Neural cell (in vitro differentiated cells): Measurements from ENCODE around the gene KIAA0753. TPM values are rescaled to one million over a fixed set of nuclear protein-coding genes. Genes with fewer than 3 reads are reported as not detected.

Experiments used
- H2AFZ ChIP-seq: fragments of 200-600, 300-800 bp; sonication (generic), shearing (Covaris generic); 2 replicates; pipeline ENCODE4 v1.6.0; 2014; ENCODE audit warnings: low read depth, mild to moderate bottlenecking, antibody characterized with exemption, low read length, moderate library complexity
- H3F3A ChIP-seq: fragments of 200-600 bp; shearing (Covaris generic); 2 replicates; pipeline ENCODE4 v1.6.1; 2016; ENCODE audit warnings: mild to moderate bottlenecking, moderate library complexity, mixed read lengths, antibody characterized with exemption, low read length; ENCODE audit not compliant: insufficient read depth, poor library complexity, severe bottlenecking
- H3K27ac ChIP-seq: fragments of 200-600, 300-800 bp; sonication (generic), shearing (Covaris generic); 2 replicates; pipeline ENCODE4 v1.5.1; 2014; ENCODE audit warnings: mild to moderate bottlenecking, low read length, moderate library complexity
- H3K27me3 ChIP-seq: fragments of 300-800, 200-600 bp; sonication (generic), shearing (Covaris generic); 2 replicates; pipeline ENCODE4 v1.6.0; 2014; ENCODE audit warnings: mild to moderate bottlenecking, low read depth, low read length, moderate library complexity; ENCODE audit not compliant: insufficient read depth
- H3K36me3 ChIP-seq: fragments of 300-800, 200-600 bp; sonication (generic), shearing (Covaris generic); 2 replicates; pipeline ENCODE4 v1.5.1; 2014; ENCODE audit warnings: mild to moderate bottlenecking, antibody characterized with exemption, low read length, moderate library complexity; ENCODE audit not compliant: insufficient read depth
- H3K4me2 ChIP-seq: fragments of 300-800, 200-600 bp; sonication (generic), shearing (Covaris generic); 2 replicates; pipeline ENCODE4 v1.6.0; 2014; ENCODE audit warnings: mild to moderate bottlenecking, low read length
- H3K4me3 ChIP-seq: fragments of 300-800, 200-600 bp; sonication (generic), shearing (Covaris generic); 2 replicates; pipeline ENCODE4 v1.5.1; 2014; ENCODE audit warnings: mild to moderate bottlenecking, low read length, moderate library complexity
- H3K79me2 ChIP-seq: fragments of 200-600 bp; shearing (Covaris generic); replicated peaks from 2 replicates; pipeline ENCODE4 v1.6.0; 2014; ENCODE audit warnings: mild to moderate bottlenecking, low read length, moderate library complexity; ENCODE audit not compliant: insufficient read depth
- H3K9ac ChIP-seq: fragments of 300-800, 200-600 bp; sonication (generic), shearing (Covaris generic); 2 replicates; pipeline ENCODE4 v1.6.1; 2016; ENCODE audit warnings: mild to moderate bottlenecking, low read length, mixed read lengths
- H3K9me2 ChIP-seq: fragments of 200-600 bp; shearing (Covaris generic); 2 replicates; pipeline ENCODE4 v1.6.1; 2016; ENCODE audit warnings: mild to moderate bottlenecking, low read length, mixed read lengths; ENCODE audit not compliant: insufficient read depth
- H3K9me3 ChIP-seq: fragments of 200-600, 300-800 bp; sonication (generic), shearing (Covaris generic); 2 replicates; pipeline ENCODE4 v1.6.1; 2016; ENCODE audit warnings: mild to moderate bottlenecking, mixed run types, low read length, moderate library complexity, mixed read lengths
- H4K20me1 ChIP-seq: fragments of 200-600 bp; shearing (Covaris generic); 2 replicates; pipeline ENCODE4 v1.6.1; 2016; ENCODE audit warnings: mild to moderate bottlenecking, mixed run types; ENCODE audit not compliant: insufficient read depth
- EP300 ChIP-seq: fragments of 450-650 bp; conservative IDR thresholded peaks from 2 replicates; pipeline ENCODE4 v1.6.1; 2014; ENCODE audit warnings: antibody characterized with exemption, mild to moderate bottlenecking, moderate library complexity; ENCODE audit not compliant: poor library complexity, severe bottlenecking
- EZH2 ChIP-seq: fragments of 200-600, 300-800 bp; shearing (Covaris generic), sonication (generic); IDR thresholded peaks from 2 replicates; pipeline ENCODE4 v1.6.1; 2014; ENCODE audit warnings: antibody characterized with exemption, low read length, borderline replicate concordance, mild to moderate bottlenecking; ENCODE audit not compliant: insufficient read depth, poor library complexity, severe bottlenecking
- MXI1 ChIP-seq: fragments of 450-650 bp; conservative IDR thresholded peaks from 2 replicates; pipeline ENCODE4 v1.6.1; 2014; ENCODE audit warnings: antibody characterized with exemption, mild to moderate bottlenecking; ENCODE audit not compliant: poor library complexity, severe bottlenecking
- POLR2AphosphoS5 ChIP-seq: IDR thresholded peaks from 2 replicates; pipeline ENCODE4 v1.6.1; 2012
- RAD21 ChIP-seq: fragments of 450-650 bp; conservative IDR thresholded peaks from 2 replicates; pipeline ENCODE4 v1.6.1; 2014; ENCODE audit warnings: antibody characterized with exemption, mild to moderate bottlenecking, moderate library complexity
- SMC3 ChIP-seq: fragments of 450-650 bp; conservative IDR thresholded peaks from 2 replicates; pipeline ENCODE4 v1.6.1; 2014; ENCODE audit warnings: antibody characterized with exemption, mild to moderate bottlenecking, moderate library complexity; ENCODE audit not compliant: poor library complexity
- TAF1 ChIP-seq: IDR thresholded peaks from 2 replicates; pipeline ENCODE4 v1.6.1; 2012; ENCODE audit warnings: low read depth
- polyA plus RNA-seq: library from polyadenylated mRNA; depleted of rRNA; stranded (reverse); fragments of >200 nt; gene quantifications from 2 replicates; pipeline ENCODE4 v1.2.3, GENCODE V29; 2014
- TF ChIP-seq, protein P1 (sequence below): fragments of 450-650 bp; IDR thresholded peaks from 2 replicates; pipeline ENCODE4 v1.5.1; 2014; ENCODE audit warnings: antibody characterized with exemption, mild to moderate bottlenecking, moderate library complexity; ENCODE audit not compliant: poor library complexity, severe bottlenecking
- TF ChIP-seq, protein P2 (sequence below): IDR thresholded peaks from 2 replicates; pipeline ENCODE4 v1.6.1; 2012; ENCODE audit warnings: borderline replicate concordance

Gene KIAA0753
- polyA plus RNA-seq, 1 donor from 2014 or later = 32.3 TPM

DNA sequence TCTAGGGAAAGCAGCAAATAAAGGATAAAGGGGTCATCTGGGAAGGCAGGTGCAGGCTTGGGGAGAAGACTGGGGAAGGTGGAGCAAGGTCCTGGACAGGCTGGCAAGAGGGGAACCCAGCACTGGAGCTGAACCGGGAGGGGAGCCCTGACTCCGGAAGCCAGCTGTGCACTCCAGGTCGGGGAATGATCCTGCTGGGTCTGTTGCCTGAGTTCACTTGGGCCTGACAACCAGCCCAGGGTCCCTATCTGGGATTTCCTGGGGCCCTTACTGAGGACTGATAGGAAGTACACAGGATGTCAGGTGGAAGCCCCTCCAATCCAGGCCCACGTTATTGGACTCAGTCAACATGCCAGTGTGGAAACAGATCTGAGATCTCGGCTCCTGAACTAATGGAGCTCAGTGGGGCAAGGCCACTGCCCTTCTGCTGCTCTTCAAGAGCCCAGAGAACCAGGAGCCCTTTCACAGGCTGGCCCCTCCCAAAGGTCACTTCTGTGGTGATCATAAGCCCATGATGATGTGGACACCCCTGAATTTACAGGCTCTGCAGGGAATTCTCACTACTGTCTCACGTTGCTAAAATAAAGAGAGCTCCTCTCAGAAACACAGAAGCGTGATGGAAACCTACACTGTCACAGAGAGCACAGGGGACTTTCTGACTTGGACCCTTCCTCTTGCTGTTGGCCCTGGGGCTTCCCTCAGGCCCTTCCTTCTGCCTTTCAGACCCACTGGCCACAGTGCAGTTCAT, 64.3 kb downstream of the KIAA0753 start:
- no peaks in the 10 kb centered on the region for H4K20me1 ChIP-seq
- H3K36me3 ChIP-seq = no peaks in the 10 kb centered on the region
- H3K27ac ChIP-seq = no peak overlapping the region
- TF ChIP-seq RAD21 (no peak), SMC3 (no peak), MXI1 (no peak), TAF1 (no peak), EZH2 (no peak), EP300 (no peak), POLR2AphosphoS5 (no peak)
- TF ChIP-seq, protein P1, sequence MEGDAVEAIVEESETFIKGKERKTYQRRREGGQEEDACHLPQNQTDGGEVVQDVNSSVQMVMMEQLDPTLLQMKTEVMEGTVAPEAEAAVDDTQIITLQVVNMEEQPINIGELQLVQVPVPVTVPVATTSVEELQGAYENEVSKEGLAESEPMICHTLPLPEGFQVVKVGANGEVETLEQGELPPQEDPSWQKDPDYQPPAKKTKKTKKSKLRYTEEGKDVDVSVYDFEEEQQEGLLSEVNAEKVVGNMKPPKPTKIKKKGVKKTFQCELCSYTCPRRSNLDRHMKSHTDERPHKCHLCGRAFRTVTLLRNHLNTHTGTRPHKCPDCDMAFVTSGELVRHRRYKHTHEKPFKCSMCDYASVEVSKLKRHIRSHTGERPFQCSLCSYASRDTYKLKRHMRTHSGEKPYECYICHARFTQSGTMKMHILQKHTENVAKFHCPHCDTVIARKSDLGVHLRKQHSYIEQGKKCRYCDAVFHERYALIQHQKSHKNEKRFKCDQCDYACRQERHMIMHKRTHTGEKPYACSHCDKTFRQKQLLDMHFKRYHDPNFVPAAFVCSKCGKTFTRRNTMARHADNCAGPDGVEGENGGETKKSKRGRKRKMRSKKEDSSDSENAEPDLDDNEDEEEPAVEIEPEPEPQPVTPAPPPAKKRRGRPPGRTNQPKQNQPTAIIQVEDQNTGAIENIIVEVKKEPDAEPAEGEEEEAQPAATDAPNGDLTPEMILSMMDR = no peak
- TF ChIP-seq, protein P2, sequence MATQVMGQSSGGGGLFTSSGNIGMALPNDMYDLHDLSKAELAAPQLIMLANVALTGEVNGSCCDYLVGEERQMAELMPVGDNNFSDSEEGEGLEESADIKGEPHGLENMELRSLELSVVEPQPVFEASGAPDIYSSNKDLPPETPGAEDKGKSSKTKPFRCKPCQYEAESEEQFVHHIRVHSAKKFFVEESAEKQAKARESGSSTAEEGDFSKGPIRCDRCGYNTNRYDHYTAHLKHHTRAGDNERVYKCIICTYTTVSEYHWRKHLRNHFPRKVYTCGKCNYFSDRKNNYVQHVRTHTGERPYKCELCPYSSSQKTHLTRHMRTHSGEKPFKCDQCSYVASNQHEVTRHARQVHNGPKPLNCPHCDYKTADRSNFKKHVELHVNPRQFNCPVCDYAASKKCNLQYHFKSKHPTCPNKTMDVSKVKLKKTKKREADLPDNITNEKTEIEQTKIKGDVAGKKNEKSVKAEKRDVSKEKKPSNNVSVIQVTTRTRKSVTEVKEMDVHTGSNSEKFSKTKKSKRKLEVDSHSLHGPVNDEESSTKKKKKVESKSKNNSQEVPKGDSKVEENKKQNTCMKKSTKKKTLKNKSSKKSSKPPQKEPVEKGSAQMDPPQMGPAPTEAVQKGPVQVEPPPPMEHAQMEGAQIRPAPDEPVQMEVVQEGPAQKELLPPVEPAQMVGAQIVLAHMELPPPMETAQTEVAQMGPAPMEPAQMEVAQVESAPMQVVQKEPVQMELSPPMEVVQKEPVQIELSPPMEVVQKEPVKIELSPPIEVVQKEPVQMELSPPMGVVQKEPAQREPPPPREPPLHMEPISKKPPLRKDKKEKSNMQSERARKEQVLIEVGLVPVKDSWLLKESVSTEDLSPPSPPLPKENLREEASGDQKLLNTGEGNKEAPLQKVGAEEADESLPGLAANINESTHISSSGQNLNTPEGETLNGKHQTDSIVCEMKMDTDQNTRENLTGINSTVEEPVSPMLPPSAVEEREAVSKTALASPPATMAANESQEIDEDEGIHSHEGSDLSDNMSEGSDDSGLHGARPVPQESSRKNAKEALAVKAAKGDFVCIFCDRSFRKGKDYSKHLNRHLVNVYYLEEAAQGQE = no peak
- no peaks in the 10 kb centered on the region for H3K27me3 ChIP-seq
- H3K4me3 ChIP-seq = no peak overlapping the region
- H3K79me2 ChIP-seq = no peaks in the 10 kb centered on the region
- H2AFZ ChIP-seq = no peak overlapping the region
- no peak overlapping the region for H3K9ac ChIP-seq
- no peaks in the 10 kb centered on the region for H3K9me3 ChIP-seq
- H3K9me2 ChIP-seq = no peaks in the 10 kb centered on the region
- no peak overlapping the region for H3K4me2 ChIP-seq
- H3F3A ChIP-seq = no peaks in the 10 kb centered on the region

DNA sequence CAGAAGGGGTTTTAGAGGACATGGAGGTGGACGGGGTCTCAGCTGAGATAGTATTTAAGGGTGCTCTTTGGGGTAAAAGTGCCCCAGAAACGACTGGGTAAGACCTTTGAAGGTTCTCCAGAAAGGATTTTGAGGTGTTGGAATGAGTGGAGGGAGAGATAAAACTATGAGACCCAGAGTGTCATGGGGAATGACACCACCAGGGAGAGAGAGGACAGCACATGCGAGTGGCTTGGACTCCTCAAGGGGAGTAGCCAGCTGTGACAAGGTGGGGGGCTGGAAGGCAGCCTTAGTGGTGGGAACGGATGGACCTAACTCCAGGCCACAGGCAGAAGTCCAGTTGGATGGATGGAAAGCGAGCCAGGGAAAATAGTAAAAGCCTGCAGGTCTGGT, 64.9 kb downstream of the KIAA0753 start:
- H3F3A ChIP-seq = no peaks in the 10 kb centered on the region
- H3K4me3 ChIP-seq = no peak overlapping the region
- H4K20me1 ChIP-seq = no peaks in the 10 kb centered on the region
- H3K9ac ChIP-seq = no peak overlapping the region
- no peak overlapping the region for H3K27ac ChIP-seq
- H3K79me2 ChIP-seq = no peaks in the 10 kb centered on the region
- H2AFZ ChIP-seq = no peak overlapping the region
- H3K27me3 ChIP-seq = no peaks in the 10 kb centered on the region
- H3K4me2 ChIP-seq = no peak overlapping the region
- no peaks in the 10 kb centered on the region for H3K36me3 ChIP-seq
- no peaks in the 10 kb centered on the region for H3K9me2 ChIP-seq
- no peaks in the 10 kb centered on the region for H3K9me3 ChIP-seq
- TF ChIP-seq, protein P2 = no peak
- TF ChIP-seq, protein P1 = no peak
- TF ChIP-seq SMC3 (no peak), POLR2AphosphoS5 (no peak), MXI1 (no peak), RAD21 (no peak), TAF1 (no peak), EP300 (no peak), EZH2 (no peak)
